ENCODE results near the gene RAB40C.

DNA sequence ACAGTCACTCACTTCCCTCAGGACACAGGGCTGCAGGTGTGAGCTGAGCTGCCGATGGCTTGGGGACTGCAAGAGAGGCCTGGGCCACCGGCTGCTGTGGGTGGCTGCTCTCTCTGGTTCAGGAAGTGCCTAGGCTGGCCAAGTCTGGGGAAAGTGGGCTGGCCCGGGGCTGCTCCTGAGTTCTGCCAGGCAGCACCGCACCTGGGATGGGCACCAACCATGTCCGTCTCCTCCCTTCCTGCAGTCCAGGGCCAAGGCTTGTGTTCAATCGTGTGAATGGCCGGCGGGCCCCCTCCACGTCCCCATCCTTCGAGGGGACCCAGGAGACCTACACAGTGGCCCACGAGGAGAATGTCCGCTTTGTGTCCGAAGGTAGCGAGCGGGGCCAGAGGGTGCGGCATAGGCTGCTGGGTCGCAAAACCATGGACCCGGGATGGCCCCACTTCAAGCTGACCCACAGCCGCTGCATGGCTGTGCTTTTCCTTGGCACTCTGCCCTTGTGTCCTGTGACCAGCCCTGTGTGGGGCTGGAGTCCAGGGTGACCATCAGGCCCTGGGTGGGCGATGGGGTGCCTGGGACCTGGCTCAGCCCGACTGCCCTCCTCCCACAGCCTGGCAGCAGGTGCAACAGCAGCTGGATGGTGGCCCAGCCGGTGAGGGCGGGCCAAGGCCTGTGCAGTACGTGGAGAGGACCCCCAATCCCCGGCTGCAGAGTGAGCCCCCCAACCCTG lies 57.5 kb downstream of the RAB40C start:
- TF ChIP-seq CTCF (IDR thresholded peaks at IDR 0.05; ENCODE audit: low read depth, low read length, missing input control) (no peak), ZBTB33 (IDR thresholded peaks at IDR 0.05) (no peak), GABPA (IDR thresholded peaks at IDR 0.05 in 1 of 2, conservative IDR thresholded peaks at IDR 0.05 in 1 of 2) (no peak), JUND (IDR thresholded peaks at IDR 0.05) (no peak), MAX (IDR thresholded peaks at IDR 0.05) (no peak), SP1 (IDR thresholded peaks at IDR 0.05) (no peak), TAF1 (conservative IDR thresholded peaks at IDR 0.05) (no peak)
- TF ChIP-seq, protein P1, sequence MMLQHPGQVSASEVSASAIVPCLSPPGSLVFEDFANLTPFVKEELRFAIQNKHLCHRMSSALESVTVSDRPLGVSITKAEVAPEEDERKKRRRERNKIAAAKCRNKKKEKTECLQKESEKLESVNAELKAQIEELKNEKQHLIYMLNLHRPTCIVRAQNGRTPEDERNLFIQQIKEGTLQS (IDR thresholded peaks at IDR 0.05), result no peak

All from liver (tissue), 3 donors.